Hematopoietic multipotent progenitor cell treated with erythropoietin and hydrocortisone succinate and interleukin-3 and kit ligand, for 17 days (in vitro differentiated cells): Measurements from ENCODE around the gene POLD4.

Source experiments
- DNase-seq: peaks from one replicate; pipeline ENCODE4 v3.0.0-alpha.2; 2015; ENCODE audit warnings: low spot score

The POLD4 gene

DNA sequence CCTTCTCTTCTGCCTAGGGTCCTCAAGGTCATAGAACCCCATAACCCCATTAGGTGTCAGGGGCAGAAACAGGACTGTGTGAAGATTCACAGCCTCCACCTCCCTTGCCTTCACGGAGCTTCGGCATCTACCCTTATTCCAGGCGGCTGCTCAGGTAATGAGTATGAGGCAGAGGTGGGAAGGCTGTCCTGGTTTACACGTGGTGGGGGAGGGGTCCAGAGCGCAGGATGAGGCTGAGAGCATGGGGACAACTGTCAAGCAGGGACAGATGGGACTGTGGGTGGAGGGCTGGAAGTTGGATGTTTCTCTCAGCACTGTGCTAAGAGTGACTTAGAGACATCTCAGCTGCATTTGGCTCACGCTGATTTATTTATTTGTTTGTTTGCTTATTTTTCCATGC lies 34.2 kb upstream of the POLD4 start:
- DNase-seq = no peak

DNA sequence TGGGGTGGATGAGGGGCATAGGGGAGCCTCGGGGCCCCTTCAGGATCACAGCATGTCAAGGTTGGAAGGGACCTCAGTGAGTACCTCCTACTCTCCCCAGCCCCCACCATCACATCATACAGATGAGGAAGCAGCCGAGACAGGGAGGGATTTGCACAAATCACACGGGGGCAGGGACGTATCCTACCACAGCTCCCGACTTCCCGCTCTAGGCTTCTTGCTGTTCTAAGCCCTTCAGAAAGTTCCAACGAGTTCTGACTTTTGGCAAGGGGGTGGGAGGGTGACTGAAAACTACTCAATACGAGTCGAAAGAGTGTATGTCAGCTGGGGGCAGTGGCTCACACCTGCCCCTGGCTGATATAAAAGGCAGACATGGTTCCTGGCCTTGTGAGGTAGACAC lies 33.7 kb upstream of the POLD4 start:
- DNase-seq = no peak

DNA sequence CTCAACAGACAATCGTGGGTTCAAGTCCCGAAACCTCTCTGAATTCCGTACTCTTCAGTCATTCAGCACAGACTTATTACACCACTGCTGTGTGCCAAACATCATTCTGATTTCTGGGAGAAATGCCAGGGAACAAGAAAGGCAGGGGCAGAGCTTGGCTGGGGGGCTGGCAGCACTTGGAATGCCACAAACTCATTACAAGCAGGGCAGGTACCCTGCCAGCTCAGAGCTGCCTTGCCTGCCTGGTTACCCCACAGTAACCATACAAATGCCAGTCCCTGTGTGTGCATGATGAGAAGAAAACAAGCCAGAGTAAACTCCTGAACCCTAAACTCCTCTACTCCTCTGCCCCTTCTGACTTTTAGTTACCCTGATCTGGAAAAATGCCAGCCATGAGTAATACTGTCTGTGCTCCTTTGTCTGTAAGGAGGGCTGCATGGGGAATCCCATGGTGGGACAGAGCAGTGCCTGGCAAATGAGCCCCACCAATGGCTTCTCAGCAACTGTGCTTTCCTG lies 31.6 kb upstream of the POLD4 start:
- no peak for DNase-seq

DNA sequence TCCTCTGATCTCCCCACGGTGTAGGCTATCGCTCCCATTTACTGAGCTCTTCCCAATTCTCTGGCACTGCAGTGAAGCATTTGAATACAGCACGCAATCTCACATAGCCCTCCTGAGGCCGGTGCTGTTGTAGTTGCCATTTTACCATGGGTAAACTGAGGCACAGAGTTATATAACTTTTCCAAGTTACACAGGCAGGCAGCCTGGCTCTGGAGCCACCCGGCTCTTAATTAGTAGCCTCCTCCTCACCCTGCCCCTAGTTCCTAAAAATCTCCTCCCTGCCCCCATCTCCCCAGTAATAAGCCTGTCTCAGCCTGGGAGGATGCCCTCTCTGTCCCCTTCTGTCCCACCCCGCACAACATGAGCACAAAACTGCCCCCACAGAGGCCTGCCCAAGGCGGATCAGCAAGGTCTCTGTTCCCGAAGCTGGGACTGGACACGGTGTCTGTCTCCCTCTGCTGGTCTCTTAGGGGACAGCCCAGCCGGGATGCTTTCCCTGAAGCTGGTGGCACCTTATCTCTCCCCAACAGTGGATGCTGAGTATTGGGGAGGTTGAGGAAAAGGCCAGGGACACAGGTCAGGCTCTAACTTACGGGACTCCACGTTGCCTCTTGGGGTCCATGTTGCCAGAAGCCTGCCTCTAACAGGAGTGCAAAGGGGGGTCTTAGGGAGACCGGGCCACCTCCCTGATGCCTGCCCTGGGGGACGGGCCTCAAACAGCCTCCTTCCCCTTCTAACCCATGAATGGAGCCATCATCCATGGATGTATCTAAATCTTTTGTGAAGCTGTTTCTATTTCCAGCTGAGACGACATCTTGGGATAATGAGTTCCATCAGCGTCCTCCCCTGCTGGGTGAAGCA lies 29.2 kb upstream of the POLD4 start:
- DNase-seq = peak; percentile 91

DNA sequence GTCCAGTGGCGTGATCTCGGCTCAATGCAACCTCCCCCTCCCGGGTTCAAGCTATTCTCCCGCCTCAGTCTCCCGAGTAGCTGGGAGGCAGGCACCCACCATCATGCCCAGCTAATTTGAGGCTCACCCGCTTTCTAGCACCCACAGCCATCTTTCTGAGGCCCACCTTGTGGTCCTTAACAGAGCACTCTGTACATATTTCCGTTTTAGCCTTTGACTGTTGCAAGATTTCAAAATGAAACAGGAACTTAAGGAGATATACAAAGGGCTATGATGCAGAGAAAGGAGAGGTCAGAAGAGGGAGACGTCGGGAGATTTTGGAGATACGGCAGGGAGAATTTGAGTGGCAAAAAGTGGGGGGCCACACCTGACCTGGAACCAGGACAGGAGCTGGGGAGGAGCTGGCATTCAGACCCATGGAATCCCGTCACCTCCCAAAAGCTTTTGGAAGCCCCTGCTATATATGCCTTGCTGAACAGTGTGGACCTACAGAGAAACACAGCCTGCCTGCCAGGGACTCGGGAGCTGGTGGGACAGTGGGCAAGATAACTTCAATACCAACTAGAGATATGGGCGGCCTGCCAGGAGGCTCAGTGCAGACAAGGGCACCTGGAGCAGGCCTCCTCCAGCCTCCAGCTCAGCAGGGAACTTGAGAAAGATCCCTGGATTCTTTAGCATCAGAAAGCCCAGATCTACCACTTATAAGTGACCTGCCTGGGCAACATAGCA lies 28.1 kb upstream of the POLD4 start:
- DNase-seq = no peak

DNA sequence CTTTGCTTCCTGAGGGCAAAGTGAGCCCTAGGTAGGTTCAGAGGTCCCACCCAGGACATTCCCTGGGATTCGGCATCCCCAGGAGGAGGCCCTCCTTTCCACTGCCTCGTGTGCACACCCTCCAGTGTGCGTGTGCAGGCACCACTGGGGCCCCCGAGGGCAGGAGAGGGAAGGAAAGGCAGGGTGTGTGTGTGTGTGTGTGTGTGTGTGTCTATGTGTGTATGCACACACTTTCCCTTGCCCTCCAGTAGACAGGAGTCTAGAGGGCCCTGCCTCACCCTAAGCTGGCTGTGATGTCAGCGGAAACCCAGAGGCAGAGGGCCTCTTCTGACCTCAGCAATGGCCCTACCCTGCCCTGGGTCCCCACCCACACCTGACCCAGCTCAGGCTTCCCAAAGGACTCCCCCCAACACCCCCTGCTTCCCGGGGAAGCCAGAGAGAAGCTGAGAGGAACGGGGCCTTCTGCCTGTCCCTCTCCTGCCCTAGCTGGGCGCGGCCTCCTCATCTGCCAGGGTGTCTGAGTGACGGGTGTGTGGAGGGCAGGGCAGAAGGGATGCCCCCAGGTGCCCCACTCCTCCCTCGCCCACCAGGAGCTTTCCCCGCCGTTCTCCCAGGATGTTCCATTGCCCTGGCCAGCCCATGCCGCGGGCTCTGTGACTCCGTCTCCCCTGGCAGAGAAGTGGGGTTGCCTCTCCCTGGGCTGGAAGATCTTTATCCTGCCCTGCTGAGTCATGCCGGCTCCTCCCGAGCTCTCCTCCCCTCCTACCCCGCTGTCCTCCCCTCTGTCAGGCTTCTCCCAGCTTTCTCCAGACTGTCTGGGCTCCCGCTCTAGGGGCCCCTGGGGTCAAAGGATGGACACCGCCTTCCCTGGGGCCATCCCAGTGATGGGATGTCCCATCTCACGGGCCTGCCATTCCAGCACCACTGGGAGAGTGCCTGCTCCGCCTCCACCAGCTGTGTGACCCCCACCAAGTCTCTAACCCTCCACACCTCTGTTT lies 26.0 kb upstream of the POLD4 start:
- peak; percentile 57 for DNase-seq

DNA sequence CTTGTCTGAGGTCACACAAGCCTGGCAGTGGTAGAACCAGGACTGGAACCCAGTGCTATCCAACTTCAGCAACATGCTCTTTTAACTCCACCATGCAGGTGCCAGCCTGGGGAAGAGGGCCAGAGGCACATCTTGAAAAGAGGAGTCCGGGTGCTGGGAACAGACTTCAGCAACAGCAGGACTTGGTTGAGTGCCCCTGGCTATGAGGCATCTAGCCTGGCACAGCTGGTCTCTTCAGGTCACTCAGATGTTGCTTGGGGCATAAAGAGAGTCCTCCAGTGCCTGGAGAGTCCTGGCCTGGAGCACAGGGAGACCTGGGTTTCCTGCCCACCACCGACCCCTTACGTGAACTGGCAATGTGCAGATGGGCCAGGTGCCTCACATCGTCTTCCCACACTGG lies 25.2 kb upstream of the POLD4 start:
- no peak for DNase-seq

DNA sequence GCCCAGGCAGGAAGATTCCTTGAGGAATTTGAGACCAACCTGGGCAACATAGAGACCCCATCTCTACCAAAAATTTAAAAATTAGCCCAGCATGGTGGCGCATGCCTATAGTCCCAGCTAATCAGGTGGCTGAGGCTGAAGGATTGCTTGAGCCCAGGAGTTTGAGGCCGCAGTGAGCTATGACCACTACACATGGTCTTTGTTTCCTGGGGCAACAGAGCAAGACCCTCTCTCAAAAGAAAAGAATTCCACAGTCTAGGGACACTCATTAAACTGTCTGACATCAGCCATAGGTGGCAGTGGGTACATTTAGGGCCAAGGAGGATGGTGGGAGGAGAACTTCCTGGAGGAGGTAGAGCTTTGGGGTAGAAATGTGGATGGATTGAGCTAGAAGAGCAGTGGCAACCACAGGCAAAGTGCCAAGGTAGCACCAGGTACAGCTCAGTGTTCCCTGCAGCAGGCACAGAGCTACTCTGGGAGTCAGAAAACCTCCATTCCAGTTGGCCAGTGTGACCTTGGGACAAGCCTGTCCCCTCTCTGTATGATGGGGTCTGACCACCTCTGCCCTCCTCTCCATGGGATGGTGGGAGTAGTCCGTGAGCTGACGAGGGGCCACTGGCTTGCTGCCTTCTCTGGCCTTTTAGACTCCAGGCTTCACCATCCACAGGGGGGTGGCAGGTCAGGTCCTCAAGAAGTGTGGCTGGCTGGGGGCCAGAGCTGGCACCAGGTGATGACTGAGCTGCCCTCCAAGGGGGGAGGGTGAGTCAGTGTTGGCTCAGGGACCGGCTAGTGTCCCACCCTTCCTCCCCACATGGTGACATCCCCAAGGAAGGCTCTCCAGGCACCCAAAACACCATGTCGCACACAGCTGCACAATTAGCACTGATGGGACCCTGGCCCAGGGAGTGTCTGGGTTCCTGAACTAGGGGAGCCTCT lies 23.8 kb upstream of the POLD4 start:
- no peak for DNase-seq

DNA sequence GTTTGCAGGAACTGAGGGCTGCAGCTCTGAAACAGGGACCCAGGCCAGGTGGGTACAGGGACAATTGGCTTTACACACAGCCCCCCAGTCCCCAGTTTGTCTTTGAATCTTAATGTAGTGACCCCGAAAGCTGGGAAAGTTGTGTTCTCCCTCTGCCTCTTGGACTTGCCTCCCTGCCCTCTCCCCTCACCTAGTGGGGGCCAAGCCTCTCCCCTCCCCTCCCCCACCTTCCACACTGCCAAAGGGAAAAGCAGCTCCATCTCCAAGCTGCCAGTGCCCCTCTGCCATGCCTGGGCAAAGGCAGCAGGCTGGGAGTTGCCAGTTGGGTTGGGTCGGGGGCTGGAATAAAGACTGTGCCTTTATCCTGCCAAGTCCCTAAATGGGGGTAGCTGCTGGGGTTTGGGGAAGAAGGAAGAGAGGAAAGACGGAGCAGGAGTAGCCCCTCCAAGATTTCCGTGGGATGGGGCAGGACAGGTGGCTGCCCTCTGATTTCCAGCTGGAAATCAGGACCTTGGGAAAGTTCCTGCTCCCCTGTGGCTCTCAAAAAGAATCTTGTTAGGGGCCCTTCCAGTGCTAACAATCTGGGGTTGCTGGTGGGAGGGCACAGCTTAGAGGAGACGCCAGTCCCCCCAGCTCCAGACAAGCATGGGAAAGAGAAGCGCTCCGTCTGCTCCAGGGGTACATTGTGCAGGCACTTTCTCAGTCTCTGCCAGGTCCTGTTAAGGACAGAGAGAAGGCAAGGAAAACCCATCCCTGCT lies 22.9 kb upstream of the POLD4 start:
- no peak for DNase-seq

DNA sequence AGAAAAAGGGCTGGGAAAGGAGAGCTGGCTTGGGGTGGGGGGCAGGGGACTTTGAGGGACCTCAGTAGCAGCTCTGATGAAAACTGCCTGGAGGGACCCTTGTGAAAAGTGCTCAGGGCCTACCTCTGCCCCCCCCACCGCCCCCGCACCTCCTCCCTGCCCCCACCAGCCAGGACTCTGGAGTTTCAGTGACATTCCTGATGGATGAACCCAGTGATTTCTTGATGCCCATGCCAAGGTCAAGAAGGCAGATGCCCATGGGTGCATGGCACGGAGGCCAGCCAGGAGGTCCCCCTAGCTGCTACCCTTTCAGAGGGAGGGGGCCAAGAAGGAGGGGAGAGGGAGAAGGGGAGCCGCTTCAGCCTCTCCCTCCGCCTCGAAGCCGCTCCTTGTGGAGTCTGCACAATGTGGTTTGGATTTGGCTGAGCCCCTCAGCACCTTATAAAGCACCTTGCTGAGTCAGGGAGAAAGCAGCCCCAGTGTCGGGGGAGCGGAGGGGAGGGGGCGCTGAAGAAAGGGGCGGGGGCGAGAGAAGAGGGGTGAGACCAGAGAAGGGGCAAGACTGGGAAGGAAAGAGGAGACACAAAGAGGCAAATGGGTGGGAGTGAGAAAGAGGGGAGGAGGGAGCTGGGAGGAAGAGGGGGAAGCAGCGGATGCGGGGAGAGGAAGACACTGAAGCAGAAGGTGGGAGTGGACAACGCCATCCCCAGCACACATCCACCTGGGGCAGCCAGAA lies 22.1 kb upstream of the POLD4 start:
- DNase-seq = no peak

DNA sequence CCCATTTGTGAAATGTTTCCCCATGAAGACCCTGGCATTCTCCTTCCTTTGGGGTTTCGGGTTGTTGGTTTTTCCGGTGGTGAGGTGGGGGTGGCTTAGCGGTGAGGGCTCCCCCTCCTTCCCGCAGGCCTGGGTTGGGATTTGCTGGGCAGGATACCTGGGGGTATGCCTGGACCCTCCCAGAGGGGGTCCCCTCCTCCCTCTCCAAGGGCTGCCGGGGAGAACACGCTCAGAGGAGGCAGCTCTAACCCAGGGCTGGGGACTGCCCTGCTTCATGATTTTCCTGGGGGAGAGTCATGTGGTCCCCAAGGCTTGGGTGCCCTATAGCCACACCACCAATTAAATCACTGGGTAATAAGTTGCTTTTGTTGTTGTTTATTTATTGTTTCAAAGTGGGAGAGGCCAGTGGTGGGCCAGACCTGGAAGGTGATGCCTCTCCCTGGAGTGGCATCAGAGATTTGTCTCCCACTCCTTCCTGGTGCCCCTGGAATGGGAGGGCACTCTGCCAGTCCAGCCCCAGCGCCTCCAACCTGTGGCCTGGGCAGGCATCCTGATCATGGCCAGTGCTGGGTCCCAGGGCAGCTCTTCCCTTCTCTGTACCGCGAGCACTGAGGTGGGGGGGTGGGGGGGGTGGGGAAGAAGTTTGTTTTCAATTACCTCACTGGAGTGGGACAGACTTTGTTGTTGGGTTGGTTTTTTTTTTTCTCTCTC lies 21.4 kb upstream of the POLD4 start:
- DNase-seq = no peak

DNA sequence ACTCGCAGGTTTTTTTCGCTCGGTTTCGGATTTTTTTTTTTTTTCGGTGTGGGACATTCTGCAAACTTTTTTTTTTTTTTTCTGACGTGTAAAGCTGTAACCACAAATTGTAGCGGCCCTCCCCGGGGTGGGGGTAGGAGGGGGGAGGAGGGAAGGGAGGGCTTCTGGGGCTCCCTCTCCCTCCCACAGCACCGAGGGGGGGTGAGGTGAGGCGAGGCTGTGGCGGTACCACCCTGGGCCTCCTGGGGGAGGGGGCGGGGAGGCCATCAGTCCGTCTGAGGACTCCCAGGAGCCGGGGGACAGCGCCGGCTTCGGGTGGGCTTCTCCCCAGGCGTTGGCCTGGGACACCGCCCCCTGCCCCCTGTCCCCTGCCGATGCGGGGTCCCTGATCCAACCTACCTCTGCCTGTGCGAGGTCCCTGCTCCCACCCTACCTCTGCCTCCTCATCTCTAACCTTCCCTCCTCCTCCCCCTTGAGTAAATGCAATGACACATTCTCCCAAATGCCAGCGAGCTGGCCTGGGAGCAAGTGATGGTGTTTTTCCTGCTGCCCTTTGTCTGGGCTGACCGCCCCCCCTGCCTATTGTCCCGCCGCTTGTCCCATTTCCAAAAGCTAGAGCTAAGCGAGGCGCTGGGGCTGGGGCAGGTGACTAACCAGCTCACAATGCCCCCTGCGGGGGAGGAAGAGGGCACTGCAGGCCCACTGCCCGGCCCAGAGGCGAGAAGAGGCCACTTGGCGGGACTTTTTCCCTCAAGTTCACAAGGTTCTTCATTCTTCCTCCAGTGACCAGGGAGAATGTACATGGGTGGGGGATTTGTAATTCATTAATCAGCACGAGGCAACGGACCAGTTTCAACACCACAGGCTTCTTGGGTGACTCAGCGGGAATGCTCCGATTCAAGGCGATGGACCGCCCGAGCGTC lies 20.6 kb upstream of the POLD4 start:
- DNase-seq = peak; percentile 36

DNA sequence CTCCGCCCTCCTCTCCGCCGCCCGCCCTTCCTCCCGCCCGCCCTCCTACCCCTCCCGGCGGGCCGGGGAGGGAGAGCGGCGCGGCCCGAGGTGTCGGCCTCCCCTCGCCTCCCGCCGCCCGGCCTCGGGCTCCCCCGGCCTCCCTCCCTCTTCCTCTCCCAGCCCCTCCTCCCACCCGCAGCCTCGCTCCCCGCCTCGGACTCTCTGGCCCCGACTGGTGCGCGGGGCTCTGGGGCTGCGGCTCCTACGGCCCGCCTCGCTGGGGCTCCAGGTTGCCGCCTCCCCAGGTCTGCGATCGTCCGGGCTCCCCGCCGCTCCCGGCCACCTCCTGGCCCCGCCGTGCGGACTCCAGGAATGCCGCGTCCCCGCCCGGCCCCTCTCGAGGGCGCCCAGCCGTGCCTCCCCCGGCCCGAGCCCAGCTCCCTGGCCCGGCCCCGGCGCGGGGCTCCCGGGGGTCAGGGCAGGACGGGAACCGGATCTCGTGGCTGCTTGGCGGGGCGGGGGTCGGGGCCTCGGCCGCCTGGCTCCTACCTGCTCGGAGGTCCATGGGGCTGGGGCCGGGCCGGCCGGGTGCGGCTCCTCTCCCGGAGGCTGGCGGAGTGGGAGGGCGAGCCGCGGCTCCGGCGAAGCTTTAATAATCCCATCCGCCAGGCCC lies 19.8 kb upstream of the POLD4 start, which contains the start of gene CLCF1:
Gene CLCF1 (minus strand): TSS at position 606 of the 655 bp plus-strand sequence. CDS start 59 bp downstream, at position 547.
- DNase-seq = no peak

DNA sequence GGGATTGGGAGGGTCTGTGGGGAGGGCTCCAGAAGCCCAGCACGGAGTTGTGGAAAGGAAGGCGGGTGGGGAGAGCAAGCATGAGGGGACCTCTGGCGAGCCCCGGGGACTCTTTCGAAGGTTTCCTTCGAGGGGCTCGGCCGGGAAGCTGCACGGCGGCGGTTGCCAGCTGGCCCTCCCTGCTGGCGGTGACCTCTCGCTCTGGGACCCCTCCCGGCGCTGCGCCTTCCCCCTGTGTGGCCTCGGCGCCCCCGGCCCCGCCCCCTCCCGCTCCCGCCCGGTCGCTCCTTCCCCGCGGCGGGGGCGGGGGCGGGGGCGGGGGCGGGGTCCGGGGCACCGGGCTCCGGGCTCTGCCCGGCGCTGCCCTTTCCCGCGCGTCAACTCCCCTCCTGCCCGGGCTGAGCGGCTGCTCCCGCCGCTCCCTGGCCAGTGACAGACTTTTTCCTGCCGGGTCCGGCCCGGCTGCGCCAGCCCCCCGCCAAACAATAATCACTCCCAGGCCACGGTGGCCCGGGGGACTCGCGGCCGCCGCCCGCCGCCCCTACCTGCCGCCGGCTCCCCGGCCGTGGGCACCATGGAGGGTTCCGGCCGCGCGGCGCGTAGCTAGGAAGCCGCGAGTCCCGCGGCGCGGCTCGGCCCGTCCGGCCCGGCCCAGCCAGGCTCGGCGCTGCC lies 19.1 kb upstream of the POLD4 start:
- no peak for DNase-seq

DNA sequence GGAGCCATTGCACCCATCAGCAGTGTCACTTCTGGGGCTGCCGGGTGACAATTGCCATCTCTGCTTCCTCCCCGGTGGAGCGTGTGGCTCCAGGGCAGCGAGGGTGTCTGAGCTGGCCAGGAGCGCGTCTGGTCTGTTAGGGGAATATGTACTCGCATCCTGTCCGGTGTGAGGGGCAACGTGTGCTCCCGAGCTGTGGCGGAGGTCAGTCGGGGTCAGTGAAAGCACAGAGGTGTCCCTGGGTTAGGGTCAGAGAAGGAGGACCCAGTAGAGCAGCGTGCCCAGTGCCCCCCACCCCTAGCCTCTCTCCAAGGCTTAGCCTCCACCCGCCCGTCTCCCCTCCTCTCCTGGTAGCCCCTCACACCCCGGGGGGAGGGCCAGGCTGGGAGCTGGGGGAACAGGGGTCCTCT lies 18.6 kb upstream of the POLD4 start:
- DNase-seq = no peak

DNA sequence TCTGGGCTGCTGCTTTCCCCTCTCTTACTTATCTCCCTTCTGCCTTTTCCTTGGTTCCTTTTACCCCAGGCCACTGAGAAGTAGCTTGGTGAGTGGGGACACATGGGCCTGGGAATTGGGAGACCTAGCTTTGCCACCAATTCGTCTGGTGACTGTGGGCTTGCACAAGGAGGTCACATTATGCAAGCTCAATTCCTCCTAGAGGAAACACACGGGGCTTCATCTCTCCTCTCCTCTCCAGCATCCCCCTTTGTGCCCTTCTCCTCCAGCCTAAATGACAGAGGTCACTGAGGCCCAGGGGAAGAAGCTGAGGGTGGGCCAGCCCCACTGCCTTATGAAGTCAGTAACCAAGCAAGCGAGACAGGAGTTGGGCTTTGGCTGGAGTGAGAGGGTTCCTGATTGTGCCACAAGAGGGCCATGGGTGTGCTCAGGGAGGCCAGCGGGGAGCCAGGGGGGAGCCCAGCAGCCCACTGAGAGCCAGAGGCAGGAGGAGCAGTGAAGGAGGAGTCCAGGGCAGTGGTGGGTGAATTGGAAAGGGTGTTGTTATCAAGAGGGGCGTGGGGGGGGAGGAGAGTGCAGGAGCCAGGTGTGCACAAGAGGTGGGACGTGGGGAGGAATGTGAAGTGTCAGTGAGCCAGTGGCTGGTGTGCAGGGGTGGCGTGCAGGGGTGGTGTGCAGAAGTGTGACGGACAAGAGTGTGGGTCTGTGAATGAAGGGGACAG lies 18.0 kb upstream of the POLD4 start:
- no peak for DNase-seq
